Measurements from ENCODE around the gene ZNHIT2. TPM values are rescaled to one million over a fixed set of nuclear protein-coding genes. Genes with fewer than 3 reads are reported as not detected.

Gene ZNHIT2
- total RNA-seq, 1 donor from 2014 or later, result 21.3 TPM

DNA sequence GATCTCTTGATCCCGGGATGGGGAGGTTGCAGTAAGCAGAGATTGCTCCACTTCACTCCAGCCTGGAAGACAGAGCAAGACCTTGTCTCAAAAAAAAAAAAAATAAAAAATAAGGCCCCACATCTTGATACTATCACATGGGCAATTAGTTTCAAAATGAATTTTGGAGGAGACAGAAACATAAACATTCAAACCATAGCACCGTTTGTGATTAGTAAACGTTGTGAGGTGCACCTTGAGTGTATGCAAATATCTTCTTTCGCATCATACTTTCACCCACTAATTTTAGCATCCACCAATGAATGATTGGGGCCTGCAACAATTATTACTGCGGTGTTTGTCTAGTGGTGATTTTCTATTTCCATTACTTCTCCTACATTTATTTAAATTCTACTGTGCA, 41.5 kb upstream of the ZNHIT2 start:
- TF ChIP-seq, protein P1, sequence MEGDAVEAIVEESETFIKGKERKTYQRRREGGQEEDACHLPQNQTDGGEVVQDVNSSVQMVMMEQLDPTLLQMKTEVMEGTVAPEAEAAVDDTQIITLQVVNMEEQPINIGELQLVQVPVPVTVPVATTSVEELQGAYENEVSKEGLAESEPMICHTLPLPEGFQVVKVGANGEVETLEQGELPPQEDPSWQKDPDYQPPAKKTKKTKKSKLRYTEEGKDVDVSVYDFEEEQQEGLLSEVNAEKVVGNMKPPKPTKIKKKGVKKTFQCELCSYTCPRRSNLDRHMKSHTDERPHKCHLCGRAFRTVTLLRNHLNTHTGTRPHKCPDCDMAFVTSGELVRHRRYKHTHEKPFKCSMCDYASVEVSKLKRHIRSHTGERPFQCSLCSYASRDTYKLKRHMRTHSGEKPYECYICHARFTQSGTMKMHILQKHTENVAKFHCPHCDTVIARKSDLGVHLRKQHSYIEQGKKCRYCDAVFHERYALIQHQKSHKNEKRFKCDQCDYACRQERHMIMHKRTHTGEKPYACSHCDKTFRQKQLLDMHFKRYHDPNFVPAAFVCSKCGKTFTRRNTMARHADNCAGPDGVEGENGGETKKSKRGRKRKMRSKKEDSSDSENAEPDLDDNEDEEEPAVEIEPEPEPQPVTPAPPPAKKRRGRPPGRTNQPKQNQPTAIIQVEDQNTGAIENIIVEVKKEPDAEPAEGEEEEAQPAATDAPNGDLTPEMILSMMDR (IDR thresholded peaks at IDR 0.05; ENCODE audit: insufficient read depth, low read length, poor library complexity, severe bottlenecking), result no peak
- H3K27me3 ChIP-seq (ENCODE audit: control insufficient read depth, insufficient read depth, low read length), result no peaks in the 10 kb centered on the region
- DNase-seq (ENCODE audit: low read depth), result no peak
- H3K4me3 ChIP-seq (ENCODE audit: low read depth, low read length), result no peak overlapping the region
- no peaks in the 10 kb centered on the region for H3K36me3 ChIP-seq (ENCODE audit: control insufficient read depth, insufficient read depth, low read length)

DNA sequence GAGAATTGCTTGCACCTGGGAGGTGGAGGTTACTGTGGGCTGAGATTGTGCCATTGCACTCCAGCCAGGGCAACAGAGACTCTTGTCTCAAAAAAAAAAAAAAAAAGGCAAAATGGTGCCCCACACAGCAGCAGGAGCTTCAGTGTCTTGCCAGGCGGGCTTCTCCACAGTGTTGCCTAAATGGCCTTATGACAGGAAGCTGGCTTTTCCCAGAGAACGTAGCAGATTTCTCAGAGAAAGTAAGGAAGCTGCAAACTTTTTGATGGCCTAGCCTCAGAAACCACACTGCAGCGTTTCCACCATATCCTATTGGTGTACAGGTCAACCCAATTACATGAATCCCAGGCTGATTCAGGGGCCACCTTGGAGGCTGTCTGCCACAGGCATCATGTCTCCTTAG, 39.8 kb upstream of the ZNHIT2 start:
- Histone ChIP-seq H3K36me3 (ENCODE audit: control insufficient read depth, insufficient read depth, low read length) (no peaks in the 10 kb centered on the region), H3K27me3 (ENCODE audit: control insufficient read depth, insufficient read depth, low read length) (no peaks in the 10 kb centered on the region), H3K4me3 (ENCODE audit: low read depth, low read length) (no peak overlapping the region)
- no peak for DNase-seq (ENCODE audit: low read depth)
- TF ChIP-seq, protein P1 (IDR thresholded peaks at IDR 0.05; ENCODE audit: insufficient read depth, low read length, poor library complexity, severe bottlenecking), result no peak

GRCh38 chr11:65156926-65157325, 39.4 kb upstream of the ZNHIT2 start:
- Histone ChIP-seq H3K36me3 (ENCODE audit: control insufficient read depth, insufficient read depth, low read length) (no peaks in the 10 kb centered on the region), H3K4me3 (ENCODE audit: low read depth, low read length) (no peak overlapping the region), H3K27me3 (ENCODE audit: control insufficient read depth, insufficient read depth, low read length) (no peaks in the 10 kb centered on the region)
- no peak for DNase-seq (ENCODE audit: low read depth)
- TF ChIP-seq, protein P1 (IDR thresholded peaks at IDR 0.05; ENCODE audit: insufficient read depth, low read length, poor library complexity, severe bottlenecking), result no peak

GRCh38 chr11:65156256-65156655, 38.8 kb upstream of the ZNHIT2 start:
- no peaks in the 10 kb centered on the region for H3K36me3 ChIP-seq (ENCODE audit: control insufficient read depth, insufficient read depth, low read length)
- no peaks in the 10 kb centered on the region for H3K27me3 ChIP-seq (ENCODE audit: control insufficient read depth, insufficient read depth, low read length)
- H3K4me3 ChIP-seq (ENCODE audit: low read depth, low read length), result no peak overlapping the region
- TF ChIP-seq, protein P1 (IDR thresholded peaks at IDR 0.05; ENCODE audit: insufficient read depth, low read length, poor library complexity, severe bottlenecking), result no peak
- no peak for DNase-seq (ENCODE audit: low read depth)

GRCh38 chr11:65152122-65152521, 34.6 kb upstream of the ZNHIT2 start:
- TF ChIP-seq, protein P1 (IDR thresholded peaks at IDR 0.05; ENCODE audit: insufficient read depth, low read length, poor library complexity, severe bottlenecking), result no peak
- Histone ChIP-seq H3K4me3 (ENCODE audit: low read depth, low read length) (no peak overlapping the region), H3K36me3 (ENCODE audit: control insufficient read depth, insufficient read depth, low read length) (no peaks in the 10 kb centered on the region), H3K27me3 (ENCODE audit: control insufficient read depth, insufficient read depth, low read length) (no peaks in the 10 kb centered on the region)
- no peak for DNase-seq (ENCODE audit: low read depth)

- no peaks in the 10 kb centered on the region for H3K36me3 ChIP-seq (ENCODE audit: control insufficient read depth, insufficient read depth, low read length)
These were observed 33.9 kb upstream of the ZNHIT2 start for GRCh38 chr11:65151331-65151899.

More at GRCh38 chr11:65151331-65151899, 33.9 kb upstream of the ZNHIT2 start:
- Histone ChIP-seq H3K27me3 (ENCODE audit: control insufficient read depth, insufficient read depth, low read length) (no peaks in the 10 kb centered on the region), H3K4me3 (ENCODE audit: low read depth, low read length) (no peak overlapping the region)
- TF ChIP-seq, protein P1 (IDR thresholded peaks at IDR 0.05; ENCODE audit: insufficient read depth, low read length, poor library complexity, severe bottlenecking), result no peak
- no peak for DNase-seq (ENCODE audit: low read depth)
